ENCODE data around the gene LCAT. TPM values are rescaled to one million over a fixed set of nuclear protein-coding genes. Genes with fewer than 3 reads are reported as not detected.

The LCAT gene
- total and polyA plus RNA-seq, 2 donors (not counting 1 experiment from before 2014, with no cell fraction given) = 7.6 to 16.3 TPM

GRCh38 chr16:67977469-67978227 lies 33.7 kb upstream of the LCAT start:
- TF ChIP-seq EZH2 (IDR thresholded peaks at IDR 0.05; ENCODE audit: borderline replicate concordance, insufficient read depth, low read depth, low read length, poor library complexity, severe bottlenecking) (no peak), CTCF (IDR thresholded peaks at IDR 0.05) (no peak)
- Histone ChIP-seq H2AFZ (ENCODE audit: insufficient read depth, low read depth, low read length, poor library complexity, severe bottlenecking) (no peak overlapping the region), H3K9ac (ENCODE audit: low read length) (no peak overlapping the region), H3K4me2 (replicated peaks; ENCODE audit: low read depth, low read length, poor library complexity, severe bottlenecking) (no peak overlapping the region), H3K36me3 (replicated peaks in 1 of 2; ENCODE audit: control extremely low read depth in 1 of 2, control insufficient read depth in 1 of 2, extremely low read depth in 1 of 2, insufficient read depth in 2 of 2, low read length in 1 of 2) (no peaks in the 10 kb centered on the region), H3K79me2 (ENCODE audit: control insufficient read depth, insufficient read depth, low read length) (no peaks in the 10 kb centered on the region), H4K20me1 (ENCODE audit: control insufficient read depth, insufficient read depth, low read length, poor library complexity, severe bottlenecking) (no peaks in the 10 kb centered on the region), H3K4me3 (ENCODE audit: control extremely low read depth in 1 of 5, extremely low read depth in 1 of 5, insufficient read depth in 1 of 5, low read depth in 2 of 5, low read length in 4 of 5) (no peak overlapping the region), H3K27ac (ENCODE audit: low read length in 2 of 2) (no peak overlapping the region), H3K4me1 (ENCODE audit: control insufficient read depth in 2 of 2, insufficient read depth in 2 of 2, low read length in 2 of 2) (peaks cover 0 to 6% of the 10 kb centered on the region in 2 donors), H3K9me3 (ENCODE audit: control extremely low read depth in 1 of 3, control insufficient read depth in 2 of 3, insufficient read depth in 1 of 3, low read length in 2 of 3) (no peaks in the 10 kb centered on the region), H3K27me3 (replicated peaks in 1 of 4; ENCODE audit: control extremely low read depth in 1 of 4, control insufficient read depth in 3 of 4, insufficient read depth in 4 of 4, low read length in 3 of 4) (peaks cover 0 to 3% (median 0%) of the 10 kb centered on the region in 4 experiments)
- DNase-seq (no peak), ATAC-seq (ENCODE audit: low read depth) (no peak)
- Mint-ChIP-seq H3K27ac (no peak overlapping the region), H3K27me3 (no peaks in the 10 kb centered on the region), H3K4me3 (no peak overlapping the region), H3K9me3 (ENCODE audit: insufficient read depth) (no peaks in the 10 kb centered on the region), H3K4me1 (peaks cover 3% of the 10 kb centered on the region)
- POLR2A ChIA-PET = no interaction called here
- intact Hi-C loops (cut with micrococcal nuclease) = no loop called here
- WGBS (ENCODE audit: insufficient coverage) = 94% methylated on average over 7 of the region's 9 CpGs
- CTCF ChIA-PET = interaction anchor here (1.6 kb wide), 1 partner anchor 9 kb away, joined by 4 read pairs; no protein-coding TSS in a partner anchor

GRCh38 chr16:67977005-67977404 lies 33.1 kb upstream of the LCAT start:
- Mint-ChIP-seq H3K9me3 (ENCODE audit: insufficient read depth) (no peaks in the 10 kb centered on the region), H3K27ac (no peak overlapping the region), H3K27me3 (no peaks in the 10 kb centered on the region), H3K4me3 (no peak overlapping the region), H3K4me1 (peaks cover 3% of the 10 kb centered on the region)
- Histone ChIP-seq H4K20me1 (ENCODE audit: control insufficient read depth, insufficient read depth, low read length, poor library complexity, severe bottlenecking) (no peaks in the 10 kb centered on the region), H3K4me3 (ENCODE audit: control extremely low read depth in 1 of 5, extremely low read depth in 1 of 5, insufficient read depth in 1 of 5, low read depth in 2 of 5, low read length in 4 of 5) (no peak overlapping the region), H3K79me2 (ENCODE audit: control insufficient read depth, insufficient read depth, low read length) (no peaks in the 10 kb centered on the region), H3K9ac (ENCODE audit: low read length) (no peak overlapping the region), H3K4me2 (replicated peaks; ENCODE audit: low read depth, low read length, poor library complexity, severe bottlenecking) (no peak overlapping the region), H3K4me1 (ENCODE audit: control insufficient read depth in 2 of 2, insufficient read depth in 2 of 2, low read length in 2 of 2) (peaks cover 0 to 6% of the 10 kb centered on the region in 2 donors), H3K27me3 (replicated peaks in 1 of 4; ENCODE audit: control extremely low read depth in 1 of 4, control insufficient read depth in 3 of 4, insufficient read depth in 4 of 4, low read length in 3 of 4) (peaks cover 0 to 3% (median 0%) of the 10 kb centered on the region in 4 experiments), H3K27ac (ENCODE audit: low read length in 2 of 2) (no peak overlapping the region), H3K9me3 (ENCODE audit: control extremely low read depth in 1 of 3, control insufficient read depth in 2 of 3, insufficient read depth in 1 of 3, low read length in 2 of 3) (no peaks in the 10 kb centered on the region), H2AFZ (ENCODE audit: insufficient read depth, low read depth, low read length, poor library complexity, severe bottlenecking) (no peak overlapping the region), H3K36me3 (replicated peaks in 1 of 2; ENCODE audit: control extremely low read depth in 1 of 2, control insufficient read depth in 1 of 2, extremely low read depth in 1 of 2, insufficient read depth in 2 of 2, low read length in 1 of 2) (no peaks in the 10 kb centered on the region)
- ChIA-PET CTCF (interaction anchor here (1.6 kb wide), 1 partner anchor 10 kb away, joined by 4 read pairs; no protein-coding TSS in a partner anchor), POLR2A (interaction anchor here (0.6 kb wide), 1 partner anchor 22 kb away, joined by 3 read pairs; no protein-coding TSS in a partner anchor)
- no peak for DNase-seq
- ATAC-seq (ENCODE audit: low read depth) = no peak
- TF ChIP-seq EZH2 (IDR thresholded peaks at IDR 0.05; ENCODE audit: borderline replicate concordance, insufficient read depth, low read depth, low read length, poor library complexity, severe bottlenecking) (no peak), CTCF (IDR thresholded peaks at IDR 0.05) (no peak)
- WGBS (ENCODE audit: insufficient coverage) = 82% methylated on average over 5 of the region's 5 CpGs
- intact Hi-C loops (cut with micrococcal nuclease) = no loop called here

Data from B cell (primary cell).